NCI-H1930 (cell line): ENCODE results near the gene LMOD2.
"Not testable (repeated sequence)": the region's sequence is repeated elsewhere in the genome, so short reads cannot be mapped to it uniquely, and the experiment has no call there.

Experiments
- DNase-seq, 2 experiments: peaks; one replicate each; lab custom pipeline; 2025; lab: John Stamatoyannopoulos, UW

The LMOD2 gene

GRCh38 chr7:123655614-123656013 lies at the start of gene LMOD2:
Gene LMOD2 (plus strand): TSS chr7:123655866. CDS start chr7:123655964, 98 bp downstream.
- DNase-seq, result no peak

GRCh38 chr7:123607423-123607975 lies 48.2 kb upstream of the LMOD2 start:
- DNase-seq, result no peak

GRCh38 chr7:123608991-123609882 lies 46.4 kb upstream of the LMOD2 start:
- peak in 1 of 2 experiments; percentile 67 for DNase-seq

- no peak for DNase-seq
Observed at GRCh38 chr7:123609883-123610239, 45.8 kb upstream of the LMOD2 start.

- DNase-seq, result no peak
Observed at GRCh38 chr7:123612024-123612423, 43.6 kb upstream of the LMOD2 start.

- DNase-seq, result no peak
Observed at GRCh38 chr7:123615344-123615743, 40.3 kb upstream of the LMOD2 start.

GRCh38 chr7:123616223-123616622 lies 39.4 kb upstream of the LMOD2 start:
- no peak for DNase-seq

GRCh38 chr7:123621707-123622106 lies 34.0 kb upstream of the LMOD2 start:
- DNase-seq, result no peak

- DNase-seq, result peak; percentile 67 to 87
Observed at GRCh38 chr7:123622660-123623386, 32.8 kb upstream of the LMOD2 start.

GRCh38 chr7:123624527-123625183 lies 31.0 kb upstream of the LMOD2 start:
- no peak for DNase-seq

- no peak for DNase-seq
Observed at GRCh38 chr7:123625254-123625653, 30.4 kb upstream of the LMOD2 start.

GRCh38 chr7:123627851-123628250 lies 27.8 kb upstream of the LMOD2 start:
- DNase-seq, result no peak

- DNase-seq, result no peak
Observed at GRCh38 chr7:123628829-123629228, 26.8 kb upstream of the LMOD2 start.

GRCh38 chr7:123629281-123629680 lies 26.4 kb upstream of the LMOD2 start:
- no peak for DNase-seq

- DNase-seq, result no peak
Observed at GRCh38 chr7:123632808-123633207, 22.9 kb upstream of the LMOD2 start.

- DNase-seq, result no peak
Observed at GRCh38 chr7:123633553-123633952, 22.1 kb upstream of the LMOD2 start.

GRCh38 chr7:123634011-123634573 lies 21.6 kb upstream of the LMOD2 start:
- not testable (repeated sequence) for DNase-seq

- DNase-seq, result peak in 1 of 2 experiments; percentile 18
Observed at GRCh38 chr7:123635551-123636359, 19.9 kb upstream of the LMOD2 start.

- DNase-seq, result no peak
Observed at GRCh38 chr7:123637203-123637602, 18.5 kb upstream of the LMOD2 start.

- no peak for DNase-seq
Observed at GRCh38 chr7:123637878-123638277, 17.8 kb upstream of the LMOD2 start.

- no peak for DNase-seq
Observed at GRCh38 chr7:123639631-123640030, 16.0 kb upstream of the LMOD2 start.
